Inferior parietal cortex (tissue), 1 donor: ENCODE data around the gene MNT.

Source experiments
- DNase-seq: peaks from one replicate; pipeline ENCODE4 v3.0.0-alpha.2; 2016; ENCODE audit errors: extremely low spot score

MNT gene

GRCh38 chr17:2396192-2396567 is 4.7 kb downstream of the MNT start:
- no peak for DNase-seq

DNA sequence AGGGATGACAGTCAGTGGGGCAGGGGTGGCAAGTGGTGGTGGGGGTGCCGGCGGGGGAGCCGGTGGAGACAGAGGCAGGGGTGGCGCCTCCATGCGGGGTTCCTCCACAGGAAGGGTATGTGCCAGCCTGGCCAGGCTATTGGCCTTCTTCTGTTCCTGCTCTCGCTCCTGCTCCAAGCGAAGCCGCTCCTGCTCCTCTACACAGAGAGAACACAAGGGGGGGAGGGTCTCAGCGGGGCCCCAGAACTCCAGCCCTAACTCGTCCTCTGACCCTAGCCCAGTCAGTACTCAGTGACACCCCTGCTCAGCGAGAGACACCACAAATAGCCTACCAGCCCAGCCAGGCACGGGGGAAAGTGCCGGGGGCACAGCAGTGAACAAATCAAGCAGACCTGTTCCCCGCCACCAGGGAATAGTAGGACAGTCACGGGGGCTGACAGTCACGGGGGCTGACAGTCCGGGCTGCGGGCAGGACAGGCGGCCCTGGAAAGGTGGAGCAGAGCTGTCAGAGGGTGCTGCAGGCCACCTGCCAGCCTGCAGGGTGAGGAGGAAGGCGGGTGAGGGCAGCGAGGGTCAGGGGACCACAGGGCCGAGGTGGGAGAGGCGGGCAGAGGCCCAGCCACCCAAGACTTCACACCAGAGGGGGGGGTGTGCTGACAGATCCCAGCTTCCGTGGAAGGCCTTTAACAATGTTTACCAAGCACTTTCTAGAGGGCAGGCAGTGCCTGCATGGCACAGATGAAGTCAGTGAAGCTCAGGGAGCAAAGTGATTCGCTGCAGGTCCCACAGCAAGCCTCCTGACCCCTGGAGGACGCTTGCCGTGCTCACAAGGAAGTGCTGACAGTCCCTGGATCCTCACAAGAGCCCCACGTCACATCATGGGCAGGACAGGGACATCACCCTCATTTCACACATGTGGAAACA is 5.3 kb downstream of the MNT start:
- no peak for DNase-seq

DNA sequence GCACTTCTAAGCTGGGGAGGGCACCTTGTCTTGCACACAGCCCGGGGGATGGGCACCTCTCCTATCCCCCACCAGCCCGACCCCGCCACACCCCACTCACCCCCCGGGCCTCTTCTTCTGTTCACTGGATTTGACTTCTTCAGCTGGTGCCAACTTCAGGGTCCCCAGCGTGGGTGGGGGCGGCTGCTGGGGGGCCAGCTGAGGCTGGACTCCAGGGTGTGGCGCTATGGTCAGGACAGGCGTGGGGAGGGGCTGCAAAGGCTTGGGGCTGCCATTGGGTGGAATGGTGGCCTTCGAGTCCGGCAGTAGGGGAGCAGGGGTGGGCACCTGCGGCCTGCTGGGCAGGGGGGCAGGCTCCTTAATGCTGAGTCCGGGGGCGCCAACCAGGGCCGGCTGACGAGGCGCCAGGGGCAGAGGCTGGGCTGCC is 6.1 kb downstream of the MNT start:
- no peak for DNase-seq

- DNase-seq = no peak
These were observed 6.7 kb downstream of the MNT start for GRCh38 chr17:2393954-2394749.

- peak; percentile 87 for DNase-seq
These were observed 7.5 kb downstream of the MNT start for GRCh38 chr17:2393174-2393953.

DNA sequence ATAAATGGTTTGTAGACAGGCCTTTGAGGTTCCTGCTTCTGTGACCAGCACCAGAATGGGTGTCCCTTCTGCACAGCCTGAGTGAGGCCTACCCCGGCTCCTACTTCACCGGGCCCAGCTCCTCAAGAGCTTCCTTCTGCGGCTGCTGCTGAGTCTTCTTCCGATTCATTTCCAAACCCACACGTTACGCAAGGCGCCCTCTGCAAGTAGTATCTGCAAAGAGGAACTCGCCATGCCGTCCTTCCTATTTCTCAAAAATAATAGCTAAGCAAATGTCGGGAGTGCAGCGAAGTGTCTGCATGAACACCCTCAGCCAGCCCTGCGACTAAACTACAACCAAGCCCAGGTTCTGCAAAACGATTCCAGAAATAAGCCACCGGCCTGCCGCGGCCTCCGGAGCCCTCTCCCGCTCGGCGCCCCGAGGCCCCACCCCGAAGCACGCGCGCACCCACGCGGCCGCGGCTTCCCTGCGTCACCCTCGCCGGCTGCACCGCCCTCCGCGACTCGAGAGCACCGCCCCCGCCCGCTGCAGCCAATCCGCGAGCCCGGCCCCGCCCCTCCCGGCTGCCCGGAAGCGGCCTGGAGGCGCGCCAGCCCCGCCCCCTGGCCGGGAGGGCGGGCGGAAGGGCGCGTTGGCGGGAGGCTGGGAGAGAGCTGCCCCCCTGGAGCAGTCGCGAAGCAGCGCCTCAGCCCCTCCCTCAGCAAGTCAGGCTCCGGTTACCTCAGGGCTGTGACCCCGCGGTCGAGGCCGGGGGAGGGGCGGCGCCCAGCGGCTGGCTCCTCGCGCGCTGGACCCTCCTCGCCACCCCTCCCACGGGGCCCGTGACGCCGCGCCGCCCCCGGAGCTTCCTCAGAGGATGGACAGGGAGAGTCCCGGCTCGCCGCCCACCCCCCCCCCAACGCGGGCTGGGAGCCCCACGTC is 8.3 kb downstream of the MNT start:
- DNase-seq = peak; percentile 84

- no peak for DNase-seq
These were observed 9.1 kb downstream of the MNT start for GRCh38 chr17:2391597-2392251.

GRCh38 chr17:2390199-2390836 is 10.5 kb downstream of the MNT start:
- no peak for DNase-seq

DNA sequence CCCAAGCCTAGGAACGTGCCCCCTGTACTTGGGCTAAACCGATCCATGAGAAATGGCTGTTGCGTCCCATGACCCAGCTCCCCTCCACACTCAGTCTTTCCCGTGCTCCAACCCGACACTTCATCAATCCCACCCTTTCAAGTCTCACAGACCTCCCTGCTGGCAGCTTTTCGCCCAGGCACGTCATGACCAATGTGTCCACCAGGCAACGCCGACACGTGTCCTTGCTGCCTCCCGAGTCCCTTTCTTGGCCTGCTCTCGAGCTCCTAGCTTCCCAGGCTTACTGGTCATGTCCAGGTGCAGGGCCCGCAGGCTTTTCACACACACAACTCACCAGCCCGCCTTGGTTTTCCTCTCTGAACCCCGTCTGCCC is 12.2 kb downstream of the MNT start:
- no peak for DNase-seq

DNA sequence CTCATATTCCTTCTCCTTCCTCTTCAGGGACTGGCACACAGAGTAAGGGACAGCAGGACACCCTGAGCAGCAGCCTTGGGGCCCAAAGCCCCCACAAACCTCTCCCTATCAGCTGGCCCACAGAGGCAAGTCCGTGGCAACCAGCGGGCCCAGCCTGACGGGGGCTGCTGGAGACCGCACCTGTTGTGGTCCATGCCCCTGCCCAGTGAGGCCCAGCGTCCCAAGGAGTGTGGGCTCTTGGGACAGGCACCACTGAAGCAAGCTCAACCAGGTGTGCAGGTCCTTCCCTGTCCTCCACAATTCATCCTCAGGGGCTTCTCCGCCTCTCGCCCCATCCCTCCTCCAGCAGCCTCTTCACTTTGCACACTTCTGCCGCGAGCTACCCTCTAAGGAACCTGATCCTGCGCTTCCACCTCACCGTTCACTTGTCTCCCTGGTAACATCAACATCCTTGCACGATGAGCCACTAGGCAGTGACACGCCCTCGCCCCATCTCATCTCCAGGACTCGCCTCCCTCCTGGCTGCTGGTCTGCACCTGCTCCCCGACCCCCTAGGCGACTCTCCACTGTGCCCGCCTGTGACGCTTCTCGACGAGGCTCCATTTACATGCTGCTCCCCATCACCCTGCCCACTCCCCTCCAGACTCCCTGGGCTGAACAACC is 12.7 kb downstream of the MNT start:
- DNase-seq = no peak

GRCh38 chr17:2387086-2388019 is 13.5 kb downstream of the MNT start:
- DNase-seq = no peak

DNA sequence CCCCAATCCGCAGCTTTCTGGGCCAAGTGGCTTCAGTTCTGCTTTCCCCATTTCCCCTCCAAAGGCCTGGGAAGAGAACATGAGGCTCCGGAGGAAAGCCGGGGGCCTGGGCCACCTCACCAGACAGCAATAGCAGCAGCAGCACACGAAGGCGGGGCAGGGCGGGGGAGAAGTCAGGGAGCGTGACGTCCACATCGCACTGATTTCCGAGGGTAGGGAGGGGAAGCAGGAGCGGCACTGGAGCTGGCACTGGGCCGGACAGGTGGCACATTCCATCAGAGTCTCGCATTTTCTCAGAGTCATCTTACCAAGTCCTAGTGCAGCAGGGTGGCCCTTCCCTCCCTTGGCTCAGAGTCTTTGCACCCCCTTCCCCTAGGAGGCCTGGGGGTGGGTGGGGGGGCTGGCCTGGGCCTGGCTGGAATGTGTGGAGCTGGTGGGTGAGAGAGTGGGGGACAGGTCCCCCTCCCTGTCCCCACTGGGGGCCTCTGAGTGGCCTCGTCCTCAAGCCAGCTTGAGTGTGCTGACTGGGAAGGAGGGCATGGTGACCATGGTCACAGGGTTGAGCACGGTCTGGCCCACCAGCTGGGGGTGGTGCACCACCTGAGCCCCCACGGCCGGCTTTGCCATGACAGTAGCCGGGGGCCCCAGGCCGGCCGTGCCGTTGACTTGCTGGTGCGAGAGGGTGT is 14.3 kb downstream of the MNT start:
- DNase-seq = no peak

DNA sequence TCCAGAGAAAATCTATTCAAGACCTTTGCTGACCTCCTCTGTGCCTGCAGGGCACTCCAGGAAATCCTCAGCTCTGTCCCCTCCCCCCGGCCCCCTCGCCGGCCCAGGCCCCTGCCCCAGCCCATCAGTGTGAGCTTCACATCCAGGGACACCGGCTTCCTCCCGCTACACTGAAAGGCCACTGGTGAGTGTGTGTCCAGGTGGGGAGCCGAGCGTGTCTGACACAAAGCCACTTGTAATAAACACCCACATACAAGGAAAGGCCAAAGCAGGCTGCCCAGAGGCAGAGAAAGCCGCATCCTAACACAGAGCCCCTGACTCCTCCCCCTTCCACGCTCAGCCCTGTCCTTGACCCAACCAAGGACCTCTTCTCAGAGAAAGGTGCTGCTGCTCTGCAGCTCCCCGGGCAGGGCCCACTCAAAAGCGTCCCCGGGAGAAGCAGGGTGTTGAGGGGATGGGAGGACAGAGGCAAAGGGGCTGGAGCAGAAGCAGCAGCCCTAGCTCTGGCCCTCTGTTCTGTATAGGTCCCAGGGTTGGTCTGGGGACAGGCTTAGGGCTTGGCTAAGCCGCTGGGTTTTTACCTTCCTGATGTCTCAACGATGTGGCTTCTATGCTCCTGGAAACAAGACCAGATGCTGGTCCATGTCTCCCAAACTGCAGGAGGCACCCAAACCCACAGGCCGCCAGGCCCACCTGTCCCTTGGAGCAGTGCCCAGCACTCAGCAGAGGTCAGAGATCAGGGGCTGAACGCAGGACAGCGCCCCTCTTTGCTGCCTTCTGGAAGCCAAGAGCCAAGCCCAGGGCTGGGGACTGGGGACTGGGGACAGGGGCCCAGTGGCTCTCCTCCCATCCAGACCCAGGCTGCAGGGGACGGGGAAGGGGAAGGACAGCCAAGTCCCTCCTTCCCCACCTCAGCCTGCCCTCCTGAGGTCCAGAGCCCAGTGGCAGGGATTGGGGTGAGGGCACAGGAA is 15.3 kb downstream of the MNT start:
- DNase-seq = no peak

DNA sequence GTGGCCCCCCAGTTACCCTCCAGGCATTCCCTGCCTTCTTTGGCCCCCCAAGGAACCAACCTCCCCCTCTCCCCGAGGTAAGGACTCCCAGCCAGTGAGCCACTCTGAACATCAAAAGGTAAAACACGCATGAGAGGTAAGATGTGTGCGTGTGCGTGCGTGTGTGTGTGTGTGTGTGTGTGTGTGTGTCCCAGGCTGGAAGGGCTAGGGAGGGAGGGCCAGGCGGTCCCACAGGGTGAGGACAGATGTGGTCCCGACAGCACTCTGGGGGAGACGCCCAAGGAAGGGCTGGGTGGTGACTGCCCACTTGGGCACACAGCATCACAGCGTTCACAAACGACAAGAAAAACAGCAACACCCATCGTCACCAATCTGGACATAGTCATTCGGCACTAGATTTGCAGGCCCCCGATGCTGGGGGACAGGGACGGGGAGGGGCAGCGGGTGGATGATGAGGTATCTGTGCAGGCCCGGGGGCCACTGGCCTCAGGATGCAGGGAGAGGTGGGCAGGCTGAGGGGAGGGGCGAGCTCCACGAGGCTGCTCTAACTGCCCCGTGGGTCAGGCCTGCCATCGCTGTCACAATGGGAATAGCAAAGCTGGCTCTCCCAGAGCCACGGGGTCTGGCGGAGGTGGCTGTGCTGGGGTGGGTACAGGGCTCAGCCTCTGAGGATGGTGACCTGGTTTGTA is 16.3 kb downstream of the MNT start:
- DNase-seq = no peak

DNA sequence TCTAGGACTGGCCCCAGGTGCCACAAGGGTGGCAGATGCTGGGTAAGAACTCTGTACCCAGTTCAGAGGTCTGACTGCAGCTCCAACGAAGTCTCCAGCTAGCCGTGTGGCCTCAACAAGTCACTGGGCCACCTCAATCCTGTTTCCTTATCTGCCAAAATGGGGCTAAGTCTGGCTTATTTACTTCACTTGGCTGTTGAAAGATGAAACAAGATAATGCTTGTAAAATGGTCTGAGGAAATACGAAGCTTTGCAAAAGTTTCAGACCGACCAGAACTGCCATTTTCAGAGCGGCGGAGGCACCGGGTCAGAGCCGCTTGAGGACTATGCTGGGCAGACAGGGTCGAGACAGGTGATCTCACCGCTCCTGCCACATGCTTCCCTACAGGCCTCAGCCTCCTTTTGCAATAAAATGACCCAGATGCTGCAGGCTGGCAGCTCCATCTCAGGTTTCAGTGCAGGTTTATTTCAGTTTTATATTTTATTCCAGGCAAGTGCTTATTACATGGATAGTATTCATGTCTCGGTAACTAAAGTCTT is 17.2 kb downstream of the MNT start:
- DNase-seq = no peak
